Measurements from ENCODE around the gene KRT71. TPM values are rescaled to one million over a fixed set of nuclear protein-coding genes. Genes with fewer than 3 reads are reported as not detected.
A peak's percentile ranks its signal among the peaks of the same experiment; 100 is the strongest.

Gene KRT71
- polyA plus RNA-seq, 1 experiment: not detected

GRCh38 chr12:52585946-52586345 lies 33.0 kb upstream of the KRT71 start:
- TF ChIP-seq CTCF (IDR thresholded peaks at IDR 0.05; ENCODE audit: insufficient read depth, low read depth, low read length): no peak
- no peak overlapping the region for H3K4me3 ChIP-seq (ENCODE audit: low read depth, low read length)
- no peak for DNase-seq (ENCODE audit: low read depth)
- no peaks in the 10 kb centered on the region for H3K36me3 ChIP-seq (ENCODE audit: control insufficient read depth, insufficient read depth, low read length)
- ChIA-PET CTCF (interaction anchor here (0.6 to 17.2 kb wide), 6 partner anchors 10 to 394 kb away, joined by 3 to 283 read pairs (median 4); no protein-coding TSS in a partner anchor), POLR2A (no interaction called here)
- H3K27me3 ChIP-seq (ENCODE audit: control insufficient read depth, insufficient read depth, low read length): peaks cover 16% of the 10 kb centered on the region

- no peak for TF ChIP-seq CTCF (IDR thresholded peaks at IDR 0.05; ENCODE audit: insufficient read depth, low read depth, low read length)
- DNase-seq (ENCODE audit: low read depth): no peak
- Histone ChIP-seq H3K36me3 (ENCODE audit: control insufficient read depth, insufficient read depth, low read length) (no peaks in the 10 kb centered on the region), H3K27me3 (ENCODE audit: control insufficient read depth, insufficient read depth, low read length) (peaks cover 16% of the 10 kb centered on the region), H3K4me3 (ENCODE audit: low read depth, low read length) (no peak overlapping the region)
- ChIA-PET CTCF (interaction anchor here (0.5 to 17.2 kb wide), 7 partner anchors 21 to 395 kb away, joined by 3 to 283 read pairs (median 5); partner anchors contain the start of gene KRT84), POLR2A (no interaction called here)
Observed at GRCh38 chr12:52585066-52585465, 32.1 kb upstream of the KRT71 start.

GRCh38 chr12:52584156-52584682 lies 31.3 kb upstream of the KRT71 start:
- no peak for TF ChIP-seq CTCF (IDR thresholded peaks at IDR 0.05; ENCODE audit: insufficient read depth, low read depth, low read length)
- Histone ChIP-seq H3K36me3 (ENCODE audit: control insufficient read depth, insufficient read depth, low read length) (no peaks in the 10 kb centered on the region), H3K4me3 (ENCODE audit: low read depth, low read length) (no peak overlapping the region), H3K27me3 (ENCODE audit: control insufficient read depth, insufficient read depth, low read length) (peaks cover 17% of the 10 kb centered on the region)
- POLR2A ChIA-PET: no interaction called here
- CTCF ChIA-PET: interaction anchor here (0.9 to 17.2 kb wide), 10 partner anchors 21 to 305 kb away, joined by 3 to 283 read pairs (median 6); partner anchors contain the start of gene KRT84
- no peak for DNase-seq (ENCODE audit: low read depth)

GRCh38 chr12:52582971-52583456 lies 30.1 kb upstream of the KRT71 start:
- Histone ChIP-seq H3K4me3 (ENCODE audit: low read depth, low read length) (no peak overlapping the region), H3K36me3 (ENCODE audit: control insufficient read depth, insufficient read depth, low read length) (no peaks in the 10 kb centered on the region), H3K27me3 (ENCODE audit: control insufficient read depth, insufficient read depth, low read length) (peaks cover 16% of the 10 kb centered on the region)
- CTCF ChIA-PET: interaction anchor here (0.7 to 17.2 kb wide), 16 partner anchors 9 to 426 kb away, joined by 3 to 283 read pairs (median 5); partner anchors contain the start of genes KRT5, KRT74 and KRT84
- POLR2A ChIA-PET: no interaction called here
- DNase-seq (ENCODE audit: low read depth): no peak
- TF ChIP-seq CTCF (IDR thresholded peaks at IDR 0.05; ENCODE audit: insufficient read depth, low read depth, low read length): peak; percentile 76

- no peaks in the 10 kb centered on the region for H3K36me3 ChIP-seq (ENCODE audit: control insufficient read depth, insufficient read depth, low read length)
- no peak for TF ChIP-seq CTCF (IDR thresholded peaks at IDR 0.05; ENCODE audit: insufficient read depth, low read depth, low read length)
- CTCF ChIA-PET: interaction anchor here (0.7 to 17.2 kb wide), 15 partner anchors 9 to 425 kb away, joined by 3 to 283 read pairs (median 5); partner anchors contain the start of genes KRT5 and KRT74
- POLR2A ChIA-PET: no interaction called here
- no peak for DNase-seq (ENCODE audit: low read depth)
- no peak overlapping the region for H3K4me3 ChIP-seq (ENCODE audit: low read depth, low read length)
- peaks cover 14% of the 10 kb centered on the region for H3K27me3 ChIP-seq (ENCODE audit: control insufficient read depth, insufficient read depth, low read length)
Observed at GRCh38 chr12:52582486-52582885, 29.5 kb upstream of the KRT71 start.

Data from BJ (cell line).